ENCODE data around the gene EIF2S2. TPM values are rescaled to one million over a fixed set of nuclear protein-coding genes. Genes with fewer than 3 reads are reported as not detected.
A peak's percentile ranks its signal among the peaks of the same experiment; 100 is the strongest.

The EIF2S2 gene
- total RNA-seq, 1 donor from 2014 or later: 56.0 TPM

- peak; percentile 50 for ATAC-seq
These were observed 49.2 kb downstream of the EIF2S2 start for GRCh38 chr20:34062570-34063482.

- no peak for ATAC-seq
These were observed 50.3 kb downstream of the EIF2S2 start for GRCh38 chr20:34061695-34062094.

GRCh38 chr20:34060970-34061369 is 51.1 kb downstream of the EIF2S2 start:
- no peak for ATAC-seq

- ATAC-seq: no peak
These were observed 53.2 kb downstream of the EIF2S2 start for GRCh38 chr20:34058831-34059230.

- ATAC-seq: no peak
These were observed 56.8 kb downstream of the EIF2S2 start for GRCh38 chr20:34055290-34055689.

- ATAC-seq: no peak
These were observed 59.6 kb downstream of the EIF2S2 start for GRCh38 chr20:34052414-34052813.

GRCh38 chr20:34049897-34050695 is 61.9 kb downstream of the EIF2S2 start:
- ATAC-seq: no peak

- no peak for ATAC-seq
These were observed 62.7 kb downstream of the EIF2S2 start for GRCh38 chr20:34049389-34049788.

- ATAC-seq: no peak
These were observed 64.1 kb downstream of the EIF2S2 start for GRCh38 chr20:34047917-34048316.

GRCh38 chr20:34047010-34047687 is 64.9 kb downstream of the EIF2S2 start:
- ATAC-seq: no peak

GRCh38 chr20:34045930-34046725 is 65.9 kb downstream of the EIF2S2 start:
- no peak for ATAC-seq

- peak; percentile 24 for ATAC-seq
These were observed 66.7 kb downstream of the EIF2S2 start for GRCh38 chr20:34045294-34045693.

GRCh38 chr20:34043025-34043424 is 69.0 kb downstream of the EIF2S2 start:
- no peak for ATAC-seq

GRCh38 chr20:34042262-34042661 is 69.8 kb downstream of the EIF2S2 start:
- ATAC-seq: no peak

- ATAC-seq: no peak
These were observed 70.8 kb downstream of the EIF2S2 start for GRCh38 chr20:34041226-34041625.

GRCh38 chr20:34040300-34040995 is 71.6 kb downstream of the EIF2S2 start:
- no peak for ATAC-seq

Other genes with a start within 250 kb of the EIF2S2 start
- gene RALY, start 118.3 kb downstream of the EIF2S2 start, total RNA-seq: 82.6 TPM
- not detected for gene ASIP, start 129.2 kb upstream of the EIF2S2 start, total RNA-seq
- 138 TPM for gene AHCY, start 191.1 kb upstream of the EIF2S2 start, total RNA-seq